Liver (tissue), 9 donors: ENCODE results near the gene CRAT. TPM values are rescaled to one million over a fixed set of nuclear protein-coding genes. Genes with fewer than 3 reads are reported as not detected.

Experiments used
- DNase-seq: peaks from one replicate; pipeline ENCODE4 v3.0.0-alpha.2; 2017; ENCODE audit warnings: low spot score
- H3K27ac ChIP-seq, 2 donors: one replicate each; pipeline ENCODE4 v1.7.0; 2013; ENCODE audit warnings: inconsistent platforms in 2 of 2, low read length in 2 of 2, control low read depth in 1 of 2, low read depth in 1 of 2, mild to moderate bottlenecking in 1 of 2
- H3K27me3 ChIP-seq, 4 donors: one replicate each; pipeline versions ENCODE4 v1.6.1 to v1.7.0; 2013; ENCODE audit warnings: low read length in 3 of 4, inconsistent platforms in 1 of 4, mild to moderate bottlenecking in 1 of 4, moderate library complexity in 1 of 4; ENCODE audit not compliant: control insufficient read depth in 4 of 4, insufficient read depth in 4 of 4
- H3K36me3 ChIP-seq, 4 donors: one replicate each; pipeline versions ENCODE4 v1.6.1 to v1.7.0; 2013; ENCODE audit warnings: low read length in 3 of 4, mild to moderate bottlenecking in 3 of 4, low read depth in 1 of 4, moderate library complexity in 1 of 4; ENCODE audit not compliant: control insufficient read depth in 4 of 4, insufficient read depth in 3 of 4
- H3K4me1 ChIP-seq, 4 donors: one replicate each; pipeline versions ENCODE4 v1.6.1 to v1.7.0; 2013; ENCODE audit warnings: low read length in 3 of 4, mild to moderate bottlenecking in 3 of 4, moderate library complexity in 1 of 4; ENCODE audit not compliant: control insufficient read depth in 4 of 4, insufficient read depth in 4 of 4
- H3K4me3 ChIP-seq, 3 donors: one replicate each; pipeline versions ENCODE4 v1.6.1 to v1.7.0; 2013; ENCODE audit warnings: low read length in 3 of 3, control low read depth in 1 of 3, low read depth in 1 of 3, mild to moderate bottlenecking in 1 of 3
- H3K9ac ChIP-seq, 2 donors: one replicate each; pipeline ENCODE4 v1.7.0; 2013; ENCODE audit warnings: low read length in 2 of 2, mild to moderate bottlenecking in 2 of 2, moderate library complexity in 2 of 2, control low read depth in 1 of 2, low read depth in 1 of 2
- H3K9me3 ChIP-seq, 4 donors: one replicate each; pipeline versions ENCODE4 v1.6.1 to v1.7.0; 2013; ENCODE audit warnings: low read length in 3 of 4; ENCODE audit not compliant: control insufficient read depth in 4 of 4
- ATF3 ChIP-seq: IDR thresholded peaks from 2 replicates; pipeline ENCODE4 v1.6.1; 2016; ENCODE audit warnings: antibody characterized with exemption
- CTCF ChIP-seq: fragments of 150-350 bp; IDR thresholded peaks from 2 replicates; pipeline ENCODE4 v1.5.1; 2017; ENCODE audit warnings: improper control_type of control experiment, low read depth, low read length; ENCODE audit not compliant: missing input control
- EGR1 ChIP-seq, 2 donors: IDR thresholded peaks; 2 replicates each; pipeline ENCODE4 v1.6.1; 2016 to 2018; ENCODE audit warnings: antibody characterized with exemption in 2 of 2, low read depth in 2 of 2
- FOXA1 ChIP-seq: IDR thresholded peaks from 2 replicates; pipeline ENCODE4 v1.6.1; 2016; ENCODE audit warnings: antibody characterized with exemption
- FOXA2 ChIP-seq: IDR thresholded peaks from 2 replicates; pipeline ENCODE4 v1.6.1; 2016; ENCODE audit warnings: antibody characterized with exemption
- GABPA ChIP-seq, 2 donors: IDR thresholded peaks in 1 of 2; conservative IDR thresholded peaks in 1 of 2; 2 replicates each; pipeline ENCODE4 v1.6.1; 2016; ENCODE audit warnings: antibody characterized with exemption in 2 of 2, mild to moderate bottlenecking in 1 of 2, moderate library complexity in 1 of 2
- HNF4A ChIP-seq, 2 donors: conservative IDR thresholded peaks; 2 replicates each; pipeline ENCODE4 v1.6.1; 2016; ENCODE audit warnings: antibody characterized with exemption in 2 of 2, mild to moderate bottlenecking in 2 of 2
- HNF4G ChIP-seq: IDR thresholded peaks from 2 replicates; pipeline ENCODE4 v1.6.1; 2016; ENCODE audit warnings: antibody characterized with exemption
- JUND ChIP-seq, 2 donors: IDR thresholded peaks; 2 replicates each; pipeline ENCODE4 v1.6.1; 2016; ENCODE audit warnings: antibody characterized with exemption in 2 of 2
- NR2F2 ChIP-seq: IDR thresholded peaks from 2 replicates; pipeline ENCODE4 v1.6.1; 2016; ENCODE audit warnings: antibody characterized with exemption
- RAD21 ChIP-seq, 2 donors: IDR thresholded peaks; 2 replicates each; pipeline ENCODE4 v1.6.1; 2016; ENCODE audit warnings: antibody characterized with exemption in 2 of 2, mild to moderate bottlenecking in 2 of 2
- RXRA ChIP-seq, 2 donors: IDR thresholded peaks; 2 replicates each; pipeline ENCODE4 v1.6.1; 2017 to 2018; ENCODE audit warnings: antibody characterized with exemption in 2 of 2, mild to moderate bottlenecking in 1 of 2
- SP1 ChIP-seq: IDR thresholded peaks from 2 replicates; pipeline ENCODE4 v1.6.1; 2018; ENCODE audit warnings: antibody characterized with exemption, mild to moderate bottlenecking
- TAF1 ChIP-seq: conservative IDR thresholded peaks from 2 replicates; pipeline ENCODE4 v1.6.1; 2016; ENCODE audit warnings: antibody characterized with exemption, mild to moderate bottlenecking
- YY1 ChIP-seq: IDR thresholded peaks from 2 replicates; pipeline ENCODE4 v1.6.1; 2016; ENCODE audit warnings: antibody characterized with exemption, mild to moderate bottlenecking
- ZBTB33 ChIP-seq: IDR thresholded peaks from 2 replicates; pipeline ENCODE4 v1.6.1; 2016; ENCODE audit warnings: antibody characterized with exemption
- WGBS: extraction: QIAGEN DNeasy Blood & Tissue Kit; methylation state at CpG from one replicate; pipeline ENCODE4 v1.1.7; 2013; 5-methylcytosine and 5-hydroxymethylcytosine counted together
- polyA plus RNA-seq, 2 donors: library from polyadenylated mRNA; stranded (reverse) in 1 of 2; unstranded in 1 of 2; fragments of 200-250 nt in 1 of 2; fragments of >200 nt in 1 of 2; fragmentation: Nextera tagmentation in 1 of 2; extraction: Ambion mirVana in 1 of 2; gene quantifications; one replicate each; pipeline versions ENCODE4 v1.2.1 to v1.2.3, GENCODE V29; 2013 to 2015
- total RNA-seq, 2 donors: library from RNA; depleted of rRNA; stranded (reverse); fragments of >200 nt; gene quantifications; one replicate each; pipeline ENCODE4 v1.2.3, GENCODE V29; 2014
- TF ChIP-seq, protein P1 (sequence below): IDR thresholded peaks from 2 replicates; pipeline ENCODE4 v1.6.1; 2016; ENCODE audit warnings: antibody characterized with exemption, mild to moderate bottlenecking
- TF ChIP-seq, protein P2 (sequence below): IDR thresholded peaks from 2 replicates; pipeline ENCODE4 v1.6.1; 2016; ENCODE audit warnings: antibody characterized with exemption
- donor health status: healthy.
- donor health status: healthy.
- donor health status: healthy.
- donor health status: healthy.
- donor health status: healthy.

Gene CRAT
- total and polyA plus RNA-seq, 4 donors: 33.8 to 121 (median 89.1) TPM

DNA sequence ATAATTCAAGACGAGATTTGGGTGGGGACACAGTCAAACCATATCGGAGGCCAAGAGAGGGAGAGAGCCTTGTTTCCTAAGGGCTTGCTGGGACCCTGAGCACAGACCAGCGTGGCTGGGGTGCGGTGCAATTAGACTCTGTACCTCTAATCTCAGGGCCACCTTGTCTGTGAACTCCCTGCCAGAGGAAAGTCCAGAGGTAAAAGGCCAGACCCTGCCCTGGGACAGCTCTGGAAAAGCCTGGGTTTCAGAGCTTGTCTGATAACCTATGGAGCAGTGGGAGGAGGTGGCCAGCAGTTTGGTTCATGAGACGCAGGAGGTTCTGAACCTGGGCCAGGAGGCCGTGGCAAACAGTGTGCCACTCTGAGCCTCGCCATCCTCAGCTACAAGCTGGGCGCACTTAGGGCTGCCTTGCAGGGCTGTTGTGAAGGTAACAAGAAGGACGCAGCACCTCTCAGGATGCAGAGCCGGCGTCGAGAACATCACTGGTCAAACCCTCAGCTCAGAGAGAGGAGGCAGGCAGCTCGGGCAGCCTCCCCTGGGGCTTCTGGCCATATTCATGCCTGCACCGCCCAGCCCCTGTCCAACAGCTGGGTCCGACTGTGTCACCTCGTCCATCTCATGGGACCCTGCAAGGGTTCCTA lies 34.5 kb downstream of the CRAT start:
- H3K27me3 ChIP-seq: no peaks in the 10 kb centered on the region
- peaks cover 16 to 62% (median 51%) of the 10 kb centered on the region in 4 donors for H3K4me1 ChIP-seq
- H3K9ac ChIP-seq: no peak overlapping the region
- TF ChIP-seq FOXA2 (no peak), RAD21 (IDR thresholded peaks at IDR 0.05) (peak in 1 of 2 donors; percentile 40), NR2F2 (peak; percentile 38), GABPA (IDR thresholded peaks at IDR 0.05 in 1 of 2, conservative IDR thresholded peaks at IDR 0.05 in 1 of 2) (no peak), ATF3 (no peak), TAF1 (no peak), HNF4G (peak; percentile 94), ZBTB33 (no peak), YY1 (peak; percentile 47), SP1 (peak; percentile 92), HNF4A (conservative IDR thresholded peaks at IDR 0.05) (peak; percentile 98), CTCF (no peak), JUND (IDR thresholded peaks at IDR 0.05) (peak in 1 of 2 donors; percentile 28), EGR1 (IDR thresholded peaks at IDR 0.05; ENCODE audit: low read depth in 2 of 2) (no peak), FOXA1 (peak; percentile 48), RXRA (IDR thresholded peaks at IDR 0.05) (peak; percentile 94 to 95)
- TF ChIP-seq, protein P1, sequence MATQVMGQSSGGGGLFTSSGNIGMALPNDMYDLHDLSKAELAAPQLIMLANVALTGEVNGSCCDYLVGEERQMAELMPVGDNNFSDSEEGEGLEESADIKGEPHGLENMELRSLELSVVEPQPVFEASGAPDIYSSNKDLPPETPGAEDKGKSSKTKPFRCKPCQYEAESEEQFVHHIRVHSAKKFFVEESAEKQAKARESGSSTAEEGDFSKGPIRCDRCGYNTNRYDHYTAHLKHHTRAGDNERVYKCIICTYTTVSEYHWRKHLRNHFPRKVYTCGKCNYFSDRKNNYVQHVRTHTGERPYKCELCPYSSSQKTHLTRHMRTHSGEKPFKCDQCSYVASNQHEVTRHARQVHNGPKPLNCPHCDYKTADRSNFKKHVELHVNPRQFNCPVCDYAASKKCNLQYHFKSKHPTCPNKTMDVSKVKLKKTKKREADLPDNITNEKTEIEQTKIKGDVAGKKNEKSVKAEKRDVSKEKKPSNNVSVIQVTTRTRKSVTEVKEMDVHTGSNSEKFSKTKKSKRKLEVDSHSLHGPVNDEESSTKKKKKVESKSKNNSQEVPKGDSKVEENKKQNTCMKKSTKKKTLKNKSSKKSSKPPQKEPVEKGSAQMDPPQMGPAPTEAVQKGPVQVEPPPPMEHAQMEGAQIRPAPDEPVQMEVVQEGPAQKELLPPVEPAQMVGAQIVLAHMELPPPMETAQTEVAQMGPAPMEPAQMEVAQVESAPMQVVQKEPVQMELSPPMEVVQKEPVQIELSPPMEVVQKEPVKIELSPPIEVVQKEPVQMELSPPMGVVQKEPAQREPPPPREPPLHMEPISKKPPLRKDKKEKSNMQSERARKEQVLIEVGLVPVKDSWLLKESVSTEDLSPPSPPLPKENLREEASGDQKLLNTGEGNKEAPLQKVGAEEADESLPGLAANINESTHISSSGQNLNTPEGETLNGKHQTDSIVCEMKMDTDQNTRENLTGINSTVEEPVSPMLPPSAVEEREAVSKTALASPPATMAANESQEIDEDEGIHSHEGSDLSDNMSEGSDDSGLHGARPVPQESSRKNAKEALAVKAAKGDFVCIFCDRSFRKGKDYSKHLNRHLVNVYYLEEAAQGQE: peak; percentile 48
- TF ChIP-seq, protein P2, sequence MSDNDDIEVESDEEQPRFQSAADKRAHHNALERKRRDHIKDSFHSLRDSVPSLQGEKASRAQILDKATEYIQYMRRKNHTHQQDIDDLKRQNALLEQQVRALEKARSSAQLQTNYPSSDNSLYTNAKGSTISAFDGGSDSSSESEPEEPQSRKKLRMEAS: peak; percentile 66
- H3K27ac ChIP-seq: peak overlapping the region; percentile 15 to 46
- H3K36me3 ChIP-seq: no peaks in the 10 kb centered on the region
- H3K9me3 ChIP-seq: no peaks in the 10 kb centered on the region
- 56% methylated on average over 16 of the region's 16 CpGs for WGBS
- peak; percentile 54 for DNase-seq
- H3K4me3 ChIP-seq: no peak overlapping the region
